Astrocyte (in vitro differentiated cells and primary cell): ENCODE measurements around the gene SAMD9.

Source experiments
- EZH2 ChIP-seq: IDR thresholded peaks from 2 replicates; pipeline ENCODE4 v1.6.1; 2012; ENCODE audit warnings: mild to moderate bottlenecking, low read length, inconsistent platforms; ENCODE audit not compliant: insufficient read depth
- TF ChIP-seq, protein P1 (sequence below): IDR thresholded peaks from 2 replicates; pipeline ENCODE4 v1.5.1; 2011; ENCODE audit warnings: low read depth, mild to moderate bottlenecking, inconsistent platforms, low read length, moderate library complexity; ENCODE audit not compliant: insufficient read depth

DNA sequence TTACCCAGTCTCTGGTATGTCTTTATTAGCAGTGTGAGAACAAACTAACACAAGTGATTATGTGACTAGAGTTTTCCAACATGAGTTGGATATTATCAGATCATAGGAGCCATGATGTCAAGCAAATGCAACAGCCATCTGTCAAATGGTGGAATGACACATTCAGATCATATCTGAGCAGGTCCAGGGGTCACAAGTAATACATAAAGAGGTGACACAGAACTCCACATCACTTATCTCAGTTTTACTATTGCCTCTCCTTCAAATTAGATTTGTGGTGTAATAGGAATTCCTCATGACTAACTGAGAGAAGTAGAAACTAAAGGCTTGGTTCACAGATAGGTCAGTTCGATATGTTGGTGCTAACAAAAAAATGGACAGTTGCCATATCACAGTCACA is 42.6 kb upstream of the SAMD9 start:
- TF ChIP-seq, protein P1, sequence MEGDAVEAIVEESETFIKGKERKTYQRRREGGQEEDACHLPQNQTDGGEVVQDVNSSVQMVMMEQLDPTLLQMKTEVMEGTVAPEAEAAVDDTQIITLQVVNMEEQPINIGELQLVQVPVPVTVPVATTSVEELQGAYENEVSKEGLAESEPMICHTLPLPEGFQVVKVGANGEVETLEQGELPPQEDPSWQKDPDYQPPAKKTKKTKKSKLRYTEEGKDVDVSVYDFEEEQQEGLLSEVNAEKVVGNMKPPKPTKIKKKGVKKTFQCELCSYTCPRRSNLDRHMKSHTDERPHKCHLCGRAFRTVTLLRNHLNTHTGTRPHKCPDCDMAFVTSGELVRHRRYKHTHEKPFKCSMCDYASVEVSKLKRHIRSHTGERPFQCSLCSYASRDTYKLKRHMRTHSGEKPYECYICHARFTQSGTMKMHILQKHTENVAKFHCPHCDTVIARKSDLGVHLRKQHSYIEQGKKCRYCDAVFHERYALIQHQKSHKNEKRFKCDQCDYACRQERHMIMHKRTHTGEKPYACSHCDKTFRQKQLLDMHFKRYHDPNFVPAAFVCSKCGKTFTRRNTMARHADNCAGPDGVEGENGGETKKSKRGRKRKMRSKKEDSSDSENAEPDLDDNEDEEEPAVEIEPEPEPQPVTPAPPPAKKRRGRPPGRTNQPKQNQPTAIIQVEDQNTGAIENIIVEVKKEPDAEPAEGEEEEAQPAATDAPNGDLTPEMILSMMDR = no peak
- TF ChIP-seq EZH2 = no peak
